PFSK-1 (cell line): ENCODE results near the gene SPTBN1.

Experiments used
- POLR2AphosphoS5 ChIP-seq: IDR thresholded peaks from 2 replicates; pipeline ENCODE4 v1.6.1; 2012; ENCODE audit warnings: low read depth, mild to moderate bottlenecking, control low read depth, low read length, moderate library complexity
- REST ChIP-seq, 2 experiments: IDR thresholded peaks; 2 replicates each; pipeline versions ENCODE4 v1.6.1 to v1.8.0; 2011 to 2012; ENCODE audit warnings: low read depth in 2 of 2, low read length in 2 of 2, control low read depth in 1 of 2, inconsistent platforms in 1 of 2, mild to moderate bottlenecking in 1 of 2, moderate library complexity in 1 of 2; ENCODE audit not compliant: insufficient read depth in 1 of 2
- SIN3A ChIP-seq: IDR thresholded peaks from 2 replicates; pipeline ENCODE4 v1.6.1; 2012; ENCODE audit warnings: mild to moderate bottlenecking, low read length, moderate library complexity, borderline replicate concordance; ENCODE audit not compliant: insufficient read depth
- TAF1 ChIP-seq: IDR thresholded peaks from 2 replicates; pipeline ENCODE4 v1.6.1; 2012; ENCODE audit warnings: low read length, control low read depth, borderline replicate concordance; ENCODE audit not compliant: insufficient read depth

- TF ChIP-seq SIN3A (no peak), POLR2AphosphoS5 (no peak), REST (IDR thresholded peaks at IDR 0.05; ENCODE audit: insufficient read depth in 1 of 2, low read depth in 2 of 2, low read length in 2 of 2) (no peak), TAF1 (no peak)
Measured at GRCh38 chr2:54691445-54692135, 235.5 kb downstream of the SPTBN1 start.
